HepG2 (cell line): ENCODE measurements around the gene MADD.

Experiments
- HCFC1 ChIP-seq: fragments of 150-350 bp; IDR thresholded peaks from 2 replicates; pipeline ENCODE4 v1.6.1; 2014; ENCODE audit warnings: low read depth, low read length
- NFYB ChIP-seq: sonication (generic); formaldehyde crosslinking; IDR thresholded peaks from 2 replicates; pipeline ENCODE4 v1.4.0; 2020; ENCODE audit warnings: missing genetic modification reagents
- POLR2A ChIP-seq, 2 experiments: IDR thresholded peaks; 2 replicates each; pipeline ENCODE4 v1.6.1; 2011; ENCODE audit warnings: low read depth in 2 of 2, low read length in 2 of 2, mild to moderate bottlenecking in 1 of 2, moderate library complexity in 1 of 2; ENCODE audit not compliant: insufficient read depth in 1 of 2
- TF ChIP-seq, protein P1 (sequence below): sonication (generic); formaldehyde crosslinking; IDR thresholded peaks from 2 replicates; pipeline ENCODE4 v1.5.0; 2020; ENCODE audit warnings: mild to moderate bottlenecking, missing genetic modification reagents, moderate library complexity

- TF ChIP-seq, protein P1, sequence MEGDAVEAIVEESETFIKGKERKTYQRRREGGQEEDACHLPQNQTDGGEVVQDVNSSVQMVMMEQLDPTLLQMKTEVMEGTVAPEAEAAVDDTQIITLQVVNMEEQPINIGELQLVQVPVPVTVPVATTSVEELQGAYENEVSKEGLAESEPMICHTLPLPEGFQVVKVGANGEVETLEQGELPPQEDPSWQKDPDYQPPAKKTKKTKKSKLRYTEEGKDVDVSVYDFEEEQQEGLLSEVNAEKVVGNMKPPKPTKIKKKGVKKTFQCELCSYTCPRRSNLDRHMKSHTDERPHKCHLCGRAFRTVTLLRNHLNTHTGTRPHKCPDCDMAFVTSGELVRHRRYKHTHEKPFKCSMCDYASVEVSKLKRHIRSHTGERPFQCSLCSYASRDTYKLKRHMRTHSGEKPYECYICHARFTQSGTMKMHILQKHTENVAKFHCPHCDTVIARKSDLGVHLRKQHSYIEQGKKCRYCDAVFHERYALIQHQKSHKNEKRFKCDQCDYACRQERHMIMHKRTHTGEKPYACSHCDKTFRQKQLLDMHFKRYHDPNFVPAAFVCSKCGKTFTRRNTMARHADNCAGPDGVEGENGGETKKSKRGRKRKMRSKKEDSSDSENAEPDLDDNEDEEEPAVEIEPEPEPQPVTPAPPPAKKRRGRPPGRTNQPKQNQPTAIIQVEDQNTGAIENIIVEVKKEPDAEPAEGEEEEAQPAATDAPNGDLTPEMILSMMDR (CRISPR knock-in tag) = no peak
- TF ChIP-seq NFYB (CRISPR knock-in tag) (no peak), POLR2A (IDR thresholded peaks at IDR 0.05; ENCODE audit: insufficient read depth in 1 of 2, low read depth in 2 of 2, low read length in 2 of 2) (no peak), HCFC1 (no peak)
Measured at GRCh38 chr11:47276923-47277322, 7.0 kb downstream of the MADD start.
